ENCODE results near the gene GDPD5.

GDPD5 gene

DNA sequence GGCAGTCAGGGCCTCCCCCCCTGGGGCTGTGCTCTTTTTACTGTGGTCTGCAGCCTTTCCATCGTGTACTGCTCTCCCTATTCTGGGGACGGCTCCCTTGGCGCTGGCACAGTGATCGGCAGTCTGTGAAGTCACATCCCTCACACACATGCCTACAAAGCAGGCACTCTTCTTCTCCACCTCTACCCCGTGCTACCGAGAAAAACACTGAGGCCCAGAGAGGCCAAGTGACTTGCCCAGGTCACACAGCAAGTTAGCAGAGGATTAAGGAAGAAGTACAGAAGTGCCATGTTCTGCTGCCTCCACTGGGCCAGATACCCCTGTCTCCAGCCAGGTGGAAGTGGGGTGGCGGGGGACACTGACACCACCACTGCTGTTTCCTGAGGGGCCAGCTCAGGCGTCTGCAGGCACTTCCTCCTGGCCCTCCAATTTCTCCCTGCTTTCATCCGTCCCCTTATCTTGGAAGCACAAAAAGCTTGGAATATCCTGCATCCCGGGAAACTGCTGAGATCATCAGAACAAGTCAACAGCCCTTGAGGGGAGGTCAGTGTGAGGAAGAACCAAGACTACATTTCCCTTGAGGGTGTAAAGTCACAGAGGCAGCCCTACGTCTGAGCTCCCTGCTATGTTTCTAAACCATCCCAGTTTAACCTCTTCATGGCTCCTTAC, 62.5 kb downstream of the GDPD5 start:
- no peak overlapping the region for H3K27ac ChIP-seq
- TF ChIP-seq CTCF (conservative IDR thresholded peaks at IDR 0.05), result no peak

- no peak overlapping the region for H3K27ac ChIP-seq
- no peak for TF ChIP-seq CTCF (conservative IDR thresholded peaks at IDR 0.05)
Observed at GRCh38 chr11:75462117-75462653, 63.6 kb downstream of the GDPD5 start.

- no peak overlapping the region for H3K27ac ChIP-seq
- TF ChIP-seq CTCF (conservative IDR thresholded peaks at IDR 0.05), result no peak
Observed at GRCh38 chr11:75461151-75461550, 64.6 kb downstream of the GDPD5 start.

- no peak for TF ChIP-seq CTCF (conservative IDR thresholded peaks at IDR 0.05)
- H3K27ac ChIP-seq, result no peak overlapping the region
Observed at GRCh38 chr11:75456596-75457183, 69.1 kb downstream of the GDPD5 start.

DNA sequence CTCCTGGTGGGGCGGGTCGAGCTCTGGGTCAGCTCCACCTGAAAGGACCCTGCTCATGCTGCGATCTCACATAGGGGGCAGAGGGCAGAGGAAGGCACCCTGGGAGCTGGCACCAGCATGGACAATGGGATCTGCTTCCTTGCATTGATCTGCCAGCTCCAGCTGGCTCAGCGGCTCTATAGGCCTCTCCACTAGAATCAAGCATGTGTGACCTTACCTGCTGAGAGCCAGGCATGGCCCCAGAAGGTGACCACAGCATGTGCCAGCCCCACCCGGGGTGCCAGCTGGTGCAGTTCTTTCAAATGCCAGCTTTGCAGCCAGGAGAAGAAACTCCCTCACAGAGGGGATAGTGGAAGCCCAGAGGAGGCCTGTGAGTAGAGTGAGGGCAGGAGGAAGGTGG, 70.8 kb downstream of the GDPD5 start:
- TF ChIP-seq CTCF (conservative IDR thresholded peaks at IDR 0.05), result no peak
- peak overlapping the region; percentile 7; the same call in 1 of the 2 replicates for H3K27ac ChIP-seq

- TF ChIP-seq CTCF (conservative IDR thresholded peaks at IDR 0.05), result no peak
Observed at GRCh38 chr11:75453916-75454655, 71.7 kb downstream of the GDPD5 start.

More at GRCh38 chr11:75453916-75454655, 71.7 kb downstream of the GDPD5 start:
- H3K27ac ChIP-seq, result peak overlapping the region; percentile 7; the same call in 1 of the 2 replicates

All from VCaP (cell line).